ENCODE data around the gene MBD3L2B. TPM values are rescaled to one million over a fixed set of nuclear protein-coding genes. Genes with fewer than 3 reads are reported as not detected.

Gene MBD3L2B
- polyA plus RNA-seq, 1 donor (not counting 4 experiments of a cell fraction or from before 2014, with no cell fraction given): not detected

- H3K36me3 ChIP-seq (ENCODE audit: control insufficient read depth in 2 of 2, extremely low read depth in 1 of 2, insufficient read depth in 2 of 2, low read length in 2 of 2): no peaks in the 10 kb centered on the region
- no peaks in the 10 kb centered on the region for H3K9me1 ChIP-seq (ENCODE audit: control insufficient read depth, extremely low read depth, insufficient read depth, low read length)
- H3K27me3 ChIP-seq (ENCODE audit: control insufficient read depth, extremely low read depth, insufficient read depth, low read length): no peaks in the 10 kb centered on the region
- H3K4me3 ChIP-seq (ENCODE audit: control insufficient read depth in 2 of 3, extremely low read depth in 1 of 3, insufficient read depth in 2 of 3, low read depth in 1 of 3, low read length in 3 of 3): no peak overlapping the region
- no peak overlapping the region for H3K4me2 ChIP-seq (ENCODE audit: control insufficient read depth, extremely low read depth, insufficient read depth, low read depth, low read length)
- DNase-seq (ENCODE audit: low read depth, low spot score): no peak
- no peaks in the 10 kb centered on the region for H3K9me3 ChIP-seq (ENCODE audit: control insufficient read depth, low read depth, low read length)
- H3K4me1 ChIP-seq (ENCODE audit: control insufficient read depth, extremely low read depth, insufficient read depth, low read length): no peaks in the 10 kb centered on the region
- dilution Hi-C loops (cut with MboI; ENCODE audit: extremely low pct_ligation_motif_present, low sequenced_read_pairs): no loop called here
- FAIRE-seq: no peak
- no peak overlapping the region for H3K9ac ChIP-seq (ENCODE audit: control insufficient read depth, extremely low read depth, insufficient read depth, low read length)
- H4K20me1 ChIP-seq (ENCODE audit: control insufficient read depth, extremely low read depth, insufficient read depth, low read length): no peaks in the 10 kb centered on the region
- H2AFZ ChIP-seq (ENCODE audit: control insufficient read depth, low read length): no peak overlapping the region
- TF ChIP-seq EZH2 (IDR thresholded peaks at IDR 0.05; ENCODE audit: low read length): no peak
- TF ChIP-seq, protein P1, sequence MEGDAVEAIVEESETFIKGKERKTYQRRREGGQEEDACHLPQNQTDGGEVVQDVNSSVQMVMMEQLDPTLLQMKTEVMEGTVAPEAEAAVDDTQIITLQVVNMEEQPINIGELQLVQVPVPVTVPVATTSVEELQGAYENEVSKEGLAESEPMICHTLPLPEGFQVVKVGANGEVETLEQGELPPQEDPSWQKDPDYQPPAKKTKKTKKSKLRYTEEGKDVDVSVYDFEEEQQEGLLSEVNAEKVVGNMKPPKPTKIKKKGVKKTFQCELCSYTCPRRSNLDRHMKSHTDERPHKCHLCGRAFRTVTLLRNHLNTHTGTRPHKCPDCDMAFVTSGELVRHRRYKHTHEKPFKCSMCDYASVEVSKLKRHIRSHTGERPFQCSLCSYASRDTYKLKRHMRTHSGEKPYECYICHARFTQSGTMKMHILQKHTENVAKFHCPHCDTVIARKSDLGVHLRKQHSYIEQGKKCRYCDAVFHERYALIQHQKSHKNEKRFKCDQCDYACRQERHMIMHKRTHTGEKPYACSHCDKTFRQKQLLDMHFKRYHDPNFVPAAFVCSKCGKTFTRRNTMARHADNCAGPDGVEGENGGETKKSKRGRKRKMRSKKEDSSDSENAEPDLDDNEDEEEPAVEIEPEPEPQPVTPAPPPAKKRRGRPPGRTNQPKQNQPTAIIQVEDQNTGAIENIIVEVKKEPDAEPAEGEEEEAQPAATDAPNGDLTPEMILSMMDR (optimal IDR thresholded peaks at IDR 0.05 in 1 of 3, IDR thresholded peaks at IDR 0.05 in 1 of 3, conservative IDR thresholded peaks at IDR 0.05 in 1 of 3; ENCODE audit: extremely low read depth in 1 of 3, insufficient read depth in 2 of 3, low read length in 3 of 3): no peak
- no peaks in the 10 kb centered on the region for H3K79me2 ChIP-seq (ENCODE audit: control insufficient read depth, insufficient read depth, low read length)
- no peak overlapping the region for H3K27ac ChIP-seq (ENCODE audit: control insufficient read depth, insufficient read depth, low read length)
Measured at GRCh38 chr19:7000816-7001215, 20.4 kb downstream of the MBD3L2B start.

DNA sequence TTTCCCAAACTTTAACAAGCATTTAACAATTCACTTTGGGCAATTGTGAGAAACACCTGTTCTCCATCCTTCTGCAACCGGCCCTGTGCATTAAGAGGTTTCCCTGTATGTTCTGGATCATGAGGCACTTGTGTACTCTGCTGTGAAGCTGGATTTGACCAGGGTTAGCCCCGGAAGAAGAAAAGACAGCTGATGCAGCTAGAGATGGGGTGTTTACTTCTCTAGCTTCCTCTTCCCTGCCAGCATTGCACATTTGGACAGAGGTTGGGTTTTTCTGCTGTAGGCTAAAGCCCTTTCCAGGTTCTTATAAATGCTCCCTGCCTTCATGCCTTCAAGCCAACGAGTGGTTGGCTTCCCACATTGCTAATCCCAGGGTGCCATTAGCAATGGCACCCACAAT is 20.9 kb downstream of the MBD3L2B start:
- Histone ChIP-seq H3K4me2 (ENCODE audit: control insufficient read depth, extremely low read depth, insufficient read depth, low read depth, low read length) (no peak overlapping the region), H3K9ac (ENCODE audit: control insufficient read depth, extremely low read depth, insufficient read depth, low read length) (no peak overlapping the region), H3K79me2 (ENCODE audit: control insufficient read depth, insufficient read depth, low read length) (no peaks in the 10 kb centered on the region), H3K36me3 (ENCODE audit: control insufficient read depth in 2 of 2, extremely low read depth in 1 of 2, insufficient read depth in 2 of 2, low read length in 2 of 2) (no peaks in the 10 kb centered on the region), H3K4me3 (ENCODE audit: control insufficient read depth in 2 of 3, extremely low read depth in 1 of 3, insufficient read depth in 2 of 3, low read depth in 1 of 3, low read length in 3 of 3) (no peak overlapping the region), H2AFZ (ENCODE audit: control insufficient read depth, low read length) (no peak overlapping the region), H3K4me1 (ENCODE audit: control insufficient read depth, extremely low read depth, insufficient read depth, low read length) (no peaks in the 10 kb centered on the region), H3K27me3 (ENCODE audit: control insufficient read depth, extremely low read depth, insufficient read depth, low read length) (no peaks in the 10 kb centered on the region), H3K27ac (ENCODE audit: control insufficient read depth, insufficient read depth, low read length) (no peak overlapping the region), H3K9me3 (ENCODE audit: control insufficient read depth, low read depth, low read length) (peaks cover 3% of the 10 kb centered on the region), H4K20me1 (ENCODE audit: control insufficient read depth, extremely low read depth, insufficient read depth, low read length) (no peaks in the 10 kb centered on the region), H3K9me1 (ENCODE audit: control insufficient read depth, extremely low read depth, insufficient read depth, low read length) (no peaks in the 10 kb centered on the region)
- TF ChIP-seq, protein P1 (optimal IDR thresholded peaks at IDR 0.05 in 1 of 3, IDR thresholded peaks at IDR 0.05 in 1 of 3, conservative IDR thresholded peaks at IDR 0.05 in 1 of 3; ENCODE audit: extremely low read depth in 1 of 3, insufficient read depth in 2 of 3, low read length in 3 of 3): no peak
- TF ChIP-seq EZH2 (IDR thresholded peaks at IDR 0.05; ENCODE audit: low read length): no peak
- FAIRE-seq (no peak), DNase-seq (ENCODE audit: low read depth, low spot score) (no peak)
- dilution Hi-C loops (cut with MboI; ENCODE audit: extremely low pct_ligation_motif_present, low sequenced_read_pairs): no loop called here

Measured in keratinocyte (primary cell).